Measurements from ENCODE around the gene PPP1CC. TPM values are rescaled to one million over a fixed set of nuclear protein-coding genes. Genes with fewer than 3 reads are reported as not detected.
A peak's percentile ranks its signal among the peaks of the same experiment; 100 is the strongest.
"Not testable (repeated sequence)": the region's sequence is repeated elsewhere in the genome, so short reads cannot be mapped to it uniquely, and the experiment has no call there.

PPP1CC gene
- total RNA-seq, 2 experiments from 2014 or later, result 242 to 244 TPM

- Mint-ChIP-seq H3K4me3 (peak overlapping the region; percentile 100), H3K27ac (peak overlapping the region; percentile 91), H3K4me1 (ENCODE audit: low read depth) (peaks cover 64% of the 10 kb centered on the region), H3K36me3 (ENCODE audit: low read depth) (peaks cover 60% of the 10 kb centered on the region), H3K9me3 (no peaks in the 10 kb centered on the region), H3K27me3 (no peaks in the 10 kb centered on the region)
- intact Hi-C loops (cut with micrococcal nuclease), result no loop called here
- ATAC-seq, result no peak
- POLR2A ChIA-PET, result interaction anchor here (0.7 to 1.5 kb wide), 9 partner anchors 8 to 83 kb away, joined by 3 to 7 read pairs (median 4); no protein-coding TSS in a partner anchor
- TF ChIP-seq, protein P1, sequence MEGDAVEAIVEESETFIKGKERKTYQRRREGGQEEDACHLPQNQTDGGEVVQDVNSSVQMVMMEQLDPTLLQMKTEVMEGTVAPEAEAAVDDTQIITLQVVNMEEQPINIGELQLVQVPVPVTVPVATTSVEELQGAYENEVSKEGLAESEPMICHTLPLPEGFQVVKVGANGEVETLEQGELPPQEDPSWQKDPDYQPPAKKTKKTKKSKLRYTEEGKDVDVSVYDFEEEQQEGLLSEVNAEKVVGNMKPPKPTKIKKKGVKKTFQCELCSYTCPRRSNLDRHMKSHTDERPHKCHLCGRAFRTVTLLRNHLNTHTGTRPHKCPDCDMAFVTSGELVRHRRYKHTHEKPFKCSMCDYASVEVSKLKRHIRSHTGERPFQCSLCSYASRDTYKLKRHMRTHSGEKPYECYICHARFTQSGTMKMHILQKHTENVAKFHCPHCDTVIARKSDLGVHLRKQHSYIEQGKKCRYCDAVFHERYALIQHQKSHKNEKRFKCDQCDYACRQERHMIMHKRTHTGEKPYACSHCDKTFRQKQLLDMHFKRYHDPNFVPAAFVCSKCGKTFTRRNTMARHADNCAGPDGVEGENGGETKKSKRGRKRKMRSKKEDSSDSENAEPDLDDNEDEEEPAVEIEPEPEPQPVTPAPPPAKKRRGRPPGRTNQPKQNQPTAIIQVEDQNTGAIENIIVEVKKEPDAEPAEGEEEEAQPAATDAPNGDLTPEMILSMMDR (IDR thresholded peaks at IDR 0.05), result no peak
- no peak for DNase-seq
- CTCF ChIA-PET, result interaction anchor here (1.0 to 2.3 kb wide), 2 partner anchors 23 to 149 kb away, joined by 3 to 7 read pairs; no protein-coding TSS in a partner anchor
Measured at GRCh38 chr12:110739488-110739887, 3.2 kb downstream of the PPP1CC start.

- POLR2A ChIA-PET, result interaction anchor here (1.6 kb wide), 1 partner anchor 235 kb away, joined by 3 read pairs; the partner anchor contains the start of gene RAD9B
- H3K9me3 Mint-ChIP-seq, result no peaks in the 10 kb centered on the region
- H3K4me1 Mint-ChIP-seq (ENCODE audit: low read depth), result peaks cover 67% of the 10 kb centered on the region
Measured at GRCh38 chr12:110737532-110737931, 5.2 kb downstream of the PPP1CC start.

DNA sequence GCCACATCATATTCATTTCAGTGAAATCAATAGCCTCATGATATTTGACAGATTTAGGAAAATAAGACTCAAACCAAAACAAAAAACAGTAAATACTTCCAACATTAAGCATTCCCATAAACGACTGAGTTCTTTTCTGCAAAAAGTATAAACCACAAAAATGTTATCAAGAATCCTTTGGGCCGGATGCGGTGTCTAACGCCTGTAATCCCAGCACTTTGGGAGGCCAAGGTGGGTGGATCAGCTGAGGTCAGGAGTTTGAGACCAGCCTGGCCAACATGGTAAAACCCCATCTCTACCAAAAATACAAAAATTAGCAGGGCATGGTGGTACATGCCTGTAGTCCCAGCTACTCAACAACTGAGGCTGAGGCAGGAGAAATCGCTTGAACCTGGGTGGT is 5.7 kb downstream of the PPP1CC start:
- H3K27ac Mint-ChIP-seq, result peak overlapping the region; percentile 57
- ChIA-PET CTCF (interaction anchor here (1.4 to 1.9 kb wide), 2 partner anchors 9 to 90 kb away, joined by 4 to 5 read pairs; no protein-coding TSS in a partner anchor), POLR2A (interaction anchor here (0.8 to 1.8 kb wide), 3 partner anchors 10 to 235 kb away, joined by 3 to 4 read pairs (median 3); partner anchors contain the start of gene RAD9B)
- DNase-seq; intact Hi-C loops (cut with micrococcal nuclease); ATAC-seq; H3K27me3 Mint-ChIP-seq; H3K9me3 Mint-ChIP-seq: not testable (repeated sequence)
- peak overlapping the region; percentile 8 for H3K4me3 Mint-ChIP-seq
- H3K36me3 Mint-ChIP-seq (ENCODE audit: low read depth), result peaks cover 77% of the 10 kb centered on the region
- peaks cover 71% of the 10 kb centered on the region for H3K4me1 Mint-ChIP-seq (ENCODE audit: low read depth)

More at GRCh38 chr12:110737532-110737931, 5.2 kb downstream of the PPP1CC start:
- Mint-ChIP-seq H3K27ac (peak overlapping the region; percentile 77), H3K36me3 (ENCODE audit: low read depth) (peaks cover 73% of the 10 kb centered on the region), H3K4me3 (peak overlapping the region; percentile 71), H3K27me3 (no peaks in the 10 kb centered on the region)
- ATAC-seq, result no peak
- CTCF ChIA-PET, result interaction anchor here (1.1 to 1.9 kb wide), 3 partner anchors 88 to 124 kb away, joined by 3 to 4 read pairs (median 4); no protein-coding TSS in a partner anchor
- intact Hi-C loops (cut with micrococcal nuclease), result no loop called here
- DNase-seq, result no peak
- TF ChIP-seq, protein P1 (IDR thresholded peaks at IDR 0.05), result no peak

- ATAC-seq (no peak), DNase-seq (no peak)
- TF ChIP-seq, protein P1 (IDR thresholded peaks at IDR 0.05), result no peak
- Mint-ChIP-seq H3K4me1 (ENCODE audit: low read depth) (peaks cover 71% of the 10 kb centered on the region), H3K36me3 (ENCODE audit: low read depth) (peaks cover 77% of the 10 kb centered on the region), H3K4me3 (no peak overlapping the region), H3K27ac (peak overlapping the region; percentile 41), H3K27me3 (no peaks in the 10 kb centered on the region), H3K9me3 (no peaks in the 10 kb centered on the region)
- intact Hi-C loops (cut with micrococcal nuclease), result no loop called here
- POLR2A ChIA-PET, result interaction anchor here (1.0 kb wide), 1 partner anchor 115 kb away, joined by 3 read pairs; no protein-coding TSS in a partner anchor
- CTCF ChIA-PET, result interaction anchor here (1.2 kb wide), 1 partner anchor 93 kb away, joined by 4 read pairs; no protein-coding TSS in a partner anchor
Measured at GRCh38 chr12:110733900-110734299, 8.8 kb downstream of the PPP1CC start.

GRCh38 chr12:110733089-110733715 is 9.5 kb downstream of the PPP1CC start:
- no peaks in the 10 kb centered on the region for H3K9me3 Mint-ChIP-seq
- ATAC-seq (no peak), DNase-seq (no peak)
- intact Hi-C loops (cut with micrococcal nuclease), result no loop called here
- no peaks in the 10 kb centered on the region for H3K27me3 Mint-ChIP-seq
- H3K4me1 Mint-ChIP-seq (ENCODE audit: low read depth), result peaks cover 70% of the 10 kb centered on the region
- TF ChIP-seq, protein P1 (IDR thresholded peaks at IDR 0.05), result no peak
- CTCF ChIA-PET, result interaction anchor here (1.2 kb wide), 1 partner anchor 94 kb away, joined by 4 read pairs; no protein-coding TSS in a partner anchor
- peaks cover 76% of the 10 kb centered on the region for H3K36me3 Mint-ChIP-seq (ENCODE audit: low read depth)
- POLR2A ChIA-PET, result interaction anchor here (1.0 kb wide), 1 partner anchor 114 kb away, joined by 3 read pairs; no protein-coding TSS in a partner anchor
- no peak overlapping the region for H3K4me3 Mint-ChIP-seq
- peak overlapping the region; percentile 41 for H3K27ac Mint-ChIP-seq
